OCI-LY3 (cell line): Measurements from ENCODE around the gene FGG.

Experiments
- H2AFZ ChIP-seq: fragments of 200-600, 300-600 bp; shearing (Covaris generic); 2 replicates; pipeline ENCODE4 v1.6.0; 2014; ENCODE audit warnings: antibody characterized with exemption, low read depth, low read length
- H3K27ac ChIP-seq: fragments of 200-600, 300-600 bp; sonication (generic); 2 replicates; pipeline ENCODE4 v1.5.1; 2014; ENCODE audit warnings: mild to moderate bottlenecking, low read length, moderate library complexity, mixed read lengths
- H3K27me3 ChIP-seq: fragments of 200-600, 300-600 bp; sonication (generic); 2 replicates; pipeline ENCODE4 v1.6.1; 2014; ENCODE audit warnings: low read depth, low read length, mixed read lengths
- H3K36me3 ChIP-seq: fragments of 200-600, 300-600 bp; sonication (generic); replicated peaks from 2 replicates; pipeline ENCODE3; 2014; ENCODE audit warnings: low read depth, low read length, mixed read lengths
- H3K4me1 ChIP-seq: fragments of 300-600, 200-600 bp; sonication (generic); 2 replicates; pipeline ENCODE4 v1.6.1; 2014; ENCODE audit warnings: low read length, mixed read lengths
- H3K4me2 ChIP-seq: fragments of 200-600, 300-600 bp; sonication (generic); 2 replicates; pipeline ENCODE4 v1.6.1; 2014; ENCODE audit warnings: low read length, mixed read lengths
- H3K4me3 ChIP-seq: fragments of 300-600, 200-600 bp; sonication (generic); 2 replicates; pipeline ENCODE4 v1.5.1; 2014; ENCODE audit warnings: antibody characterized with exemption, mild to moderate bottlenecking, low read length, moderate library complexity
- H3K79me2 ChIP-seq: fragments of 300-600, 200-600 bp; shearing (Covaris generic); 2 replicates; pipeline ENCODE4 v1.6.1; 2014; ENCODE audit warnings: mild to moderate bottlenecking, low read length, mixed read lengths
- H3K9ac ChIP-seq: fragments of 300-600, 200-600 bp; shearing (Covaris generic); 2 replicates; pipeline ENCODE4 v1.6.0; 2014; ENCODE audit warnings: mild to moderate bottlenecking, low read length, moderate library complexity
- H3K9me3 ChIP-seq: fragments of 200-600, 300-600 bp; shearing (Covaris generic); 2 replicates; pipeline ENCODE4 v1.6.1; 2014; ENCODE audit warnings: low read length, mixed read lengths; ENCODE audit not compliant: insufficient read depth
- H4K20me1 ChIP-seq: fragments of 200-600, 300-600 bp; sonication (generic); 2 replicates; pipeline ENCODE4 v1.6.1; 2016; ENCODE audit warnings: low read length, mixed read lengths; ENCODE audit not compliant: insufficient read depth
- EZH2phosphoT487 ChIP-seq: fragments of 200-600 bp; shearing (Covaris generic); IDR thresholded peaks from 2 replicates; pipeline ENCODE4 v1.6.1; 2018; ENCODE audit warnings: antibody characterized with exemption, mixed run types, low read depth
- TF ChIP-seq, protein P1 (sequence below): fragments of 200-600, 300-600 bp; sonication (generic); IDR thresholded peaks from 2 replicates; pipeline ENCODE4 v1.5.1; 2014; ENCODE audit warnings: antibody characterized with exemption, low read length, low read depth

FGG gene

DNA sequence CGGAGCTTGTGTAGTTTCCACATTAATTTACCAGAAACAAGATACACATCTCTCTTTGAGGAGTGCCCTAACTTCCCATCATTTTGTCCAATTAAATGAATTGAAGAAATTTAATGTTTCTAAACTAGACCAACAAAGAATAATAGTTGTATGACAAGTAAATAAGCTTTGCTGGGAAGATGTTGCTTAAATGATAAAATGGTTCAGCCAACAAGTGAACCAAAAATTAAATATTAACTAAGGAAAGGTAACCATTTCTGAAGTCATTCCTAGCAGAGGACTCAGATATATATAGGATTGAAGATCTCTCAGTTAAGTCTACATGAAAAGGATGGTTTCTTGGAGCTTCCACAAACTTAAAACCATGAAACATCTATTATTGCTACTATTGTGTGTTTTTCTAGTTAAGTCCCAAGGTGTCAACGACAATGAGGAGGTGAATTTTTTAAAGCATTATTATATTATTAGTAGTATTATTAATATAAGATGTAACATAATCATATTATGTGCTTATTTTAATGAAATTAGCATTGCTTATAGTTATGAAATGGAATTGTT lies 49.7 kb downstream of the FGG start, which contains the start of gene FGB:
Gene FGB, plus strand, starts transcription at position 315 of the 558 bp plus-strand sequence. Its CDS starts 8 bp downstream, at position 323.
- no peak within 1 kb of the TSS for H3K9ac ChIP-seq

DNA sequence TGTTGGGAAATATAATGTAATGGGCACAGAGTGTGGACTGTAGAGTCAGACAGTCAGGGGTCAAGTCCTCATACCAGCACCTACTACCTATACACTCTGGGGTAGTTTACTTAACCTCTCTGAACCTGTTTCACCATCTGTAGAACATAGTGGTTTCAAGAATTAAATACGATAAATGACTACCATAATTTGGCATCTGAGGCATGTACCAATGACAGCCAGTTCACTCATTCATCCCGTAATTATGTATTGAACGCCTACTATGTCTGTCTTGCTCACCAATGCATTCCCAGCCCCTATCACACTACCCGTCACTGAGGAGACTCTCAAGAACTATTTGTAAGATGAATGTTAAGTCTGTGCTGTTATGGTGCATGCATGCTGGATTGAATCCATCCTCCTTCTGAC lies 51.6 kb downstream of the FGG start:
- Histone ChIP-seq H2AFZ (no peak overlapping the region), H3K4me1 (peaks cover 4% of the 10 kb centered on the region; the same call in 1 of the 2 replicates), H3K4me3 (no peak overlapping the region), H3K9me3 (peaks cover 10% of the 10 kb centered on the region; the same call in 1 of the 2 replicates), H3K27me3 (no peaks in the 10 kb centered on the region), H3K79me2 (no peaks in the 10 kb centered on the region), H3K4me2 (no peak overlapping the region), H3K36me3 (no peaks in the 10 kb centered on the region), H4K20me1 (no peaks in the 10 kb centered on the region), H3K9ac (no peak overlapping the region), H3K27ac (no peak overlapping the region)
- TF ChIP-seq, protein P1, sequence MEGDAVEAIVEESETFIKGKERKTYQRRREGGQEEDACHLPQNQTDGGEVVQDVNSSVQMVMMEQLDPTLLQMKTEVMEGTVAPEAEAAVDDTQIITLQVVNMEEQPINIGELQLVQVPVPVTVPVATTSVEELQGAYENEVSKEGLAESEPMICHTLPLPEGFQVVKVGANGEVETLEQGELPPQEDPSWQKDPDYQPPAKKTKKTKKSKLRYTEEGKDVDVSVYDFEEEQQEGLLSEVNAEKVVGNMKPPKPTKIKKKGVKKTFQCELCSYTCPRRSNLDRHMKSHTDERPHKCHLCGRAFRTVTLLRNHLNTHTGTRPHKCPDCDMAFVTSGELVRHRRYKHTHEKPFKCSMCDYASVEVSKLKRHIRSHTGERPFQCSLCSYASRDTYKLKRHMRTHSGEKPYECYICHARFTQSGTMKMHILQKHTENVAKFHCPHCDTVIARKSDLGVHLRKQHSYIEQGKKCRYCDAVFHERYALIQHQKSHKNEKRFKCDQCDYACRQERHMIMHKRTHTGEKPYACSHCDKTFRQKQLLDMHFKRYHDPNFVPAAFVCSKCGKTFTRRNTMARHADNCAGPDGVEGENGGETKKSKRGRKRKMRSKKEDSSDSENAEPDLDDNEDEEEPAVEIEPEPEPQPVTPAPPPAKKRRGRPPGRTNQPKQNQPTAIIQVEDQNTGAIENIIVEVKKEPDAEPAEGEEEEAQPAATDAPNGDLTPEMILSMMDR: no peak
- no peak for TF ChIP-seq EZH2phosphoT487

More for the DNA sequence above, 49.7 kb downstream of the FGG start, which contains the start of gene FGB:
- no peak within 1 kb of the TSS for H2AFZ ChIP-seq
- no peaks in the 10 kb centered on the region for H3K79me2 ChIP-seq
- no peak within 1 kb of the TSS for H3K4me2 ChIP-seq
- peaks cover 4% of the 10 kb centered on the region; the same call in 1 of the 2 replicates for H3K4me1 ChIP-seq
- H4K20me1 ChIP-seq: no peaks in the 10 kb centered on the region
- H3K36me3 ChIP-seq: no peaks in the 10 kb centered on the region
- H3K27me3 ChIP-seq: no peaks in the 10 kb centered on the region
- no peaks in the 10 kb centered on the region for H3K9me3 ChIP-seq
- TF ChIP-seq EZH2phosphoT487: no peak
- TF ChIP-seq, protein P1: no peak
- no peak within 1 kb of the TSS for H3K27ac ChIP-seq
- no peak within 1 kb of the TSS for H3K4me3 ChIP-seq

DNA sequence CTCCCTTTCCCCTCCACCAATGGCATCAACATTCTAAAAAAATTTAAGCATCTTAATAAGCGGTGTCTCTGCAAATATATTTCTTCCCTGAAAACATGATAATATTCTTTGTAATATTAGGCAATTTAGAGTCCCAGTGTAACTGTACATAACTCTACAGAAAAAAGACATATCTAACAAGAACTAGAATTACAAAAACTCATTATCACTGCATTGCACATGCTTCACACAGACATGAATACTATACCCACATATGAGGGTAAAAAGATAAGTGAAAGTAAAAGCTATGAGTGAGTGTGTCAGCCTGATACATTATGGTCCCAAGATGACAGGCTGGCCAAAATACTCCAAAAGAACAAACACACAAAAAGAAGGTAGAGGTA lies 52.0 kb downstream of the FGG start:
- no peak overlapping the region for H3K4me3 ChIP-seq
- no peak overlapping the region for H3K9ac ChIP-seq
- H3K27me3 ChIP-seq: no peaks in the 10 kb centered on the region
- TF ChIP-seq, protein P1: no peak
- no peak for TF ChIP-seq EZH2phosphoT487
- H3K9me3 ChIP-seq: peaks cover 10% of the 10 kb centered on the region; the same call in 1 of the 2 replicates
- H3K4me1 ChIP-seq: peaks cover 4% of the 10 kb centered on the region; the same call in 1 of the 2 replicates
- H2AFZ ChIP-seq: no peak overlapping the region
- H3K27ac ChIP-seq: no peak overlapping the region
- H3K36me3 ChIP-seq: no peaks in the 10 kb centered on the region
- H3K79me2 ChIP-seq: no peaks in the 10 kb centered on the region
- no peak overlapping the region for H3K4me2 ChIP-seq
- H4K20me1 ChIP-seq: no peaks in the 10 kb centered on the region

DNA sequence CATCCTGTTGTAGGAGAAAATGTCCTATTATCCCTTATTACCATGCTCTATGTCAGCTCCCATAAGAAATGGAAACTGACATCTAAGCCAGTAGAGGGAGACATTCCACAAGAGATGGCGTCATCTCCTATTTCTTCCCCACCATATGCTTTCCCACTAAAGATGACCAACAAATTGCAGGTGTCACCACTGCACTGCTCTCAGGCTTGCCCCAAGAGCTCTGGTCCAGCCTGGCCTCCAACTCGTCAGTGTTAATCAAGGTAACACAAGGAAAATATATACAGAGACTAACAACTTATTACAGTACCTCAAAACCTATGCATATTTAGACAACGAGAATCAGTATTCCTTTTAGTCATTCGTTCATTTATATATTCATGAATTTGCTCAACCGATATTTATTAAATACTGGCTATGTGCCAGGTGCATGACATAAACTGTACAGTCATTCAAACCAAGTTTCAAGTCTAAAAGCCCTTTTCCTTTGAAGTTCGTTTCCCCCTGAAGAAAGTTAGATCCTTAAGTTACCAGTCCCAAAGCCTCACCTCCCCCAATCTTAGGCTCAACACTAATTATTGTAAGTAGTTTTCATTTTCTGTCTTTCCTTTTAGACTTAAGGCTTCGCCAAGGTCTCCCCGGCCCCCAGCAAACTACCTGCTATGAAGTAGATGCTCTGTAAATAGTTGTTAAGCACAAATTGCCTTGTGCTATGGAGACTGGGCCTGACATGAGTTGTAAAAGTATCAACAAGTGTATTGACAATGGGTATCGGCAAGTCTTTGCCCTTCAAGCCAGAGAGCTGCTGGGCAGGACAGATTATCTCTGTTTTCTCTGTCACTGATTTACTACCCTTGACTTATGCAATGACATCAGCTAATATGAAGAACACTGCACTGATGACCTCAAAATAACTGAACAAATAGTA lies 52.7 kb downstream of the FGG start:
- Histone ChIP-seq H3K9me3 (peaks cover 10% of the 10 kb centered on the region; the same call in 1 of the 2 replicates), H3K9ac (no peak overlapping the region), H4K20me1 (no peaks in the 10 kb centered on the region), H3K27ac (no peak overlapping the region), H3K36me3 (no peaks in the 10 kb centered on the region), H3K4me1 (peaks cover 4% of the 10 kb centered on the region; the same call in 1 of the 2 replicates), H3K27me3 (no peaks in the 10 kb centered on the region), H2AFZ (peak overlapping the region; percentile 33), H3K4me2 (peak overlapping the region; percentile 48), H3K79me2 (no peaks in the 10 kb centered on the region), H3K4me3 (0 out of 2 replicates have a peak overlapping the region, but pooled peaks have one; percentile 9)
- TF ChIP-seq, protein P1: peak; percentile 96
- TF ChIP-seq EZH2phosphoT487: no peak
